Cardiac muscle cell (in vitro differentiated cells and primary cell): ENCODE results near the gene DLK1. TPM values are rescaled to one million over a fixed set of nuclear protein-coding genes. Genes with fewer than 3 reads are reported as not detected.

Experiments
- DNase-seq, 2 donors: peaks; one replicate each; pipeline versions ENCODE4 v3.0.0 to v3.0.0-alpha.2; 2010 to 2017; ENCODE audit warnings: low read depth in 1 of 2, low spot score in 1 of 2
- H3K27ac ChIP-seq: fragments of 200-600 bp; sonication (generic); 2 replicates; pipeline ENCODE4 v1.5.1; 2016
- H3K27me3 ChIP-seq: fragments of 200-600 bp; sonication (generic); 2 replicates; pipeline ENCODE4 v1.6.0; 2016; ENCODE audit warnings: control low read depth
- H3K36me3 ChIP-seq: fragments of 200-600 bp; sonication (generic); 2 replicates; pipeline ENCODE4 v1.5.1; 2016; ENCODE audit warnings: control low read depth
- H3K4me1 ChIP-seq: fragments of 200-600 bp; sonication (generic); 2 replicates; pipeline ENCODE4 v1.8.1; 2017; ENCODE audit warnings: low read depth, mild to moderate bottlenecking, mixed run types
- H3K4me3 ChIP-seq: fragments of 200-600 bp; sonication (generic); 2 replicates; pipeline ENCODE4 v1.5.1; 2016; ENCODE audit warnings: mild to moderate bottlenecking
- H3K9me3 ChIP-seq: fragments of 200-600 bp; sonication (generic); 2 replicates; pipeline ENCODE4 v1.5.1; 2017; ENCODE audit warnings: low read depth, mild to moderate bottlenecking, control low read depth
- CTCF ChIP-seq: IDR thresholded peaks from 2 replicates; pipeline ENCODE4 v1.5.1; 2012; ENCODE audit warnings: low read depth, mild to moderate bottlenecking, low read length
- polyA plus RNA-seq: library from polyadenylated mRNA; unstranded; fragments of >200 nt; fragmentation: Nextera tagmentation; extraction: Ambion mirVana; gene quantifications from 2 replicates; pipeline ENCODE4 v1.2.1, GENCODE V29; 2016
- total RNA-seq: library from RNA; depleted of rRNA; stranded (reverse); fragments of >200 nt; gene quantifications from 2 replicates; pipeline ENCODE4 v1.2.3, GENCODE V29; 2016

The DLK1 gene
- total and polyA plus RNA-seq, 2 experiments from 2014 or later, result 24.0 to 64.1 TPM

DNA sequence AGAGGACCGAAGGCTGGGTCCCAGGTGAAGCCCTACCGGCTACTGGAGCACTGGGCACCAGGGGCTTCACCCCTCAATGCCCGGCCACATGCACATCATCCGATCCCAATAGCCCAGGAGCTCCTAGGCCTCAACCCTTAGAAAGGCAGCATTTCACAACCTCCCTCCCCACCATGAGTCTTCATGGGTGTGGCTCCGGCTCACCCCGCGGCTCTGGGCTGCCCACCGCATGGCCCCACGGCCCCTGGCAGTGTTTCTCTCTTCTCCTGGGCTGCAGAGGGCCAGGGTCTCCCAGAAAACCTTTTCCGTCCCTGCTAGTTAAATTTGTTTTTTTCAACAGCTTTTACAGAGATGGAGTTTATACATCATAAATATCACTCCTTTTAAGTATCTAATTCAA lies 28.6 kb upstream of the DLK1 start:
- TF ChIP-seq CTCF, result no peak
- Histone ChIP-seq H3K9me3 (no peaks in the 10 kb centered on the region), H3K4me1 (peaks cover 20% of the 10 kb centered on the region), H3K27me3 (no peaks in the 10 kb centered on the region), H3K27ac (no peak overlapping the region), H3K36me3 (no peaks in the 10 kb centered on the region), H3K4me3 (no peak overlapping the region)
- no peak for DNase-seq

- no peak overlapping the region for H3K4me3 ChIP-seq
- peaks cover 20% of the 10 kb centered on the region for H3K4me1 ChIP-seq
- no peak for DNase-seq
- no peak for TF ChIP-seq CTCF
- H3K27ac ChIP-seq, result no peak overlapping the region
- no peaks in the 10 kb centered on the region for H3K36me3 ChIP-seq
- no peaks in the 10 kb centered on the region for H3K9me3 ChIP-seq
- H3K27me3 ChIP-seq, result no peaks in the 10 kb centered on the region
Observed at GRCh38 chr14:100698666-100699448, 27.8 kb upstream of the DLK1 start.

DNA sequence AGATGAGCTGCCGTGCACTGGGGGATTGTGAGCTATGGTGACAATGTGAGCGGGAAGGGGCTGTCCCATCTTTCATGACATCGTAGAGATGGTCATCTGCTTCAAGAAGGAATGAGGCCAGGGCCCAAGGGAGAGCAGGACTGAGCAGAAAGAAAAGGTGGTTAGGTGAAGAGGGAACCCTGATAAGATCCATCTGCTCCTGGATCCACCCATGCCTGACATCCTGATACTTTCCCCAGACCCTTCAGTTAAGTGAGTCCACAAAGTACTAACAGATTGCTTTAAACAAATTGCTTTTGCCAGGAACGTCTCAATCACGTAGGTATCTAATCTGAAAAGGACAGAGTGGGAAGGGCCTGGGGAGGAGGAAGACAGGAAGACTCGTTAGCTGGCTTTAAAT lies 25.4 kb upstream of the DLK1 start:
- no peak overlapping the region for H3K4me3 ChIP-seq
- H3K27ac ChIP-seq, result no peak overlapping the region
- DNase-seq, result no peak
- H3K4me1 ChIP-seq, result peaks cover 7% of the 10 kb centered on the region
- no peak for TF ChIP-seq CTCF
- H3K36me3 ChIP-seq, result no peaks in the 10 kb centered on the region
- H3K27me3 ChIP-seq, result no peaks in the 10 kb centered on the region
- H3K9me3 ChIP-seq, result no peaks in the 10 kb centered on the region

GRCh38 chr14:100702590-100702989 lies 24.1 kb upstream of the DLK1 start:
- H3K9me3 ChIP-seq, result no peaks in the 10 kb centered on the region
- no peaks in the 10 kb centered on the region for H3K36me3 ChIP-seq
- no peaks in the 10 kb centered on the region for H3K27me3 ChIP-seq
- no peak overlapping the region for H3K27ac ChIP-seq
- DNase-seq, result no peak
- H3K4me3 ChIP-seq, result no peak overlapping the region
- H3K4me1 ChIP-seq, result no peaks in the 10 kb centered on the region
- no peak for TF ChIP-seq CTCF

DNA sequence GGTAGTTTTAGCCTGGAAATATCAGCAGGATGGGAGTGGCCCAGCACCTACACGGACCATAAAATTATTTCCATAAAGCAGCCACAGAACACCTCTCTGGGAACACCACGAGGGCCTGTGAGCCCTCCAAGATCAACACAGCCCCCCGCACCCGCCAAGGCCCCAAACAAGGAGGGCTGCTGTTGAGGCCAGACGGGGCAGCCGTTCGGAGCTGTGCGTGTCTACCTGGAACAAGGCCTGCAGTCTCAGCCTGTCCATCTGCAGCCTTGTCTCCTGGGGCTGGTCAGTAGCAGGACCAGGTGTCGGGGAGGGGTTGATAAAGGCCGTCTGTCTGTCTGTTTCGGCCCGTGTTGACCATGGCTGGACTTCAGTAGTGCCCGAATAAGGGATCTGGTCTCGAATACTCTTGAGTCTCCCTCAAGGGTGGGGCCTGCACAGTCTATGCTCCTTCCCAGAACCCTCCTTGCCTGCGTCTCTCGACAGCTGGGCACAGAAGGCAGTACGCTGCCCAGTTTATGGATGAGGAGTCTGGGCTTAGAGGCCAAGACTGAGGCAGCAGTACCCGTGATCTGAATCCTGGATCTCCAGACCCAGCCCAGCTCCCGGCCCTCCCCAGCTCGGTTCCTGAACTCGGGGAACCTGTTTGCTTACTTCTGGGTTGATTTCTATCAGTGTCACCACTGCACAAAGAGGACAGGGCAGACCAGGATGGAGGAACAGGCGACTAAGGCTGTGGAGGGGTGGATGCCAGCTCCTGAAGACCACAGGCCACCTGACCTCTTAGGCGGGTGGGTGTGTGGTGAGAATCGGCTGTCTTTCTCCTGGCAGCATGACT lies 23.1 kb upstream of the DLK1 start:
- no peak overlapping the region for H3K4me3 ChIP-seq
- DNase-seq, result no peak
- no peaks in the 10 kb centered on the region for H3K36me3 ChIP-seq
- H3K27me3 ChIP-seq, result no peaks in the 10 kb centered on the region
- H3K9me3 ChIP-seq, result no peaks in the 10 kb centered on the region
- H3K4me1 ChIP-seq, result no peaks in the 10 kb centered on the region
- H3K27ac ChIP-seq, result no peak overlapping the region
- no peak for TF ChIP-seq CTCF
